GM12878 (cell line): Measurements from ENCODE around the gene CARD19. TPM values are rescaled to one million over a fixed set of nuclear protein-coding genes. Genes with fewer than 3 reads are reported as not detected.

Experiments
- ATAC-seq: fragments of 200-7000 bp; cut with Tn5 transposase; 3 replicates; pipeline ENCODE4 v1.9.1; 2020; ENCODE audit warnings: mild to moderate bottlenecking, moderate library complexity
- BruUV-seq: library from RNA; stranded (reverse); fragments of 400-500 nt; replicated peaks from 2 replicates; lab custom pipeline; 2021; lab: Mats Ljungman, UMichigan
- CTCF ChIA-PET: fragments of 300-600 bp; sonication (Branson Sonifier 250); formaldehyde crosslinking; extraction: SDS; loops from one replicate; lab custom pipeline; 2021; ENCODE audit warnings: inconsistent platforms; lab: Yijun Ruan, JAX
- POLR2A ChIA-PET: fragments of 350-600 bp; formaldehyde crosslinking; extraction: SDS; loops from one replicate; lab custom pipeline; 2021; ENCODE audit warnings: inconsistent platforms; lab: Charles Lee
- RAD21 ChIA-PET: fragments of 300-600 bp; sonication (Branson Sonifier 250); formaldehyde crosslinking; loops from one replicate; lab custom pipeline; 2023; ENCODE audit warnings: antibody characterized with exemption; ENCODE audit not compliant: unreplicated experiment; lab: Charles Lee
- SMC1A ChIA-PET: fragments of 300-600 bp; sonication (Branson Sonifier 250); formaldehyde crosslinking; loops from one replicate; lab custom pipeline; 2023; ENCODE audit not compliant: unreplicated experiment, uncharacterized antibody; lab: Charles Lee
- DNase-seq: peaks from one replicate; pipeline ENCODE4 v3.0.0-alpha.2; 2011; ENCODE audit warnings: low read depth, low spot score
- FAIRE-seq: peaks from 3 replicates; lab custom pipeline; 2011; peaks lifted over from hg19 to GRCh38; lab: Jason Lieb, UNC
- H2AFZ ChIP-seq: 2 replicates; pipeline ENCODE4 v1.6.0; 2011; ENCODE audit warnings: low read depth, low read length, control low read depth; ENCODE audit not compliant: control insufficient read depth
- H3K27ac ChIP-seq: 2 replicates; pipeline ENCODE4 v1.5.1; 2011; ENCODE audit warnings: control low read depth; ENCODE audit not compliant: control insufficient read depth, insufficient read depth
- H3K27me3 ChIP-seq, 2 experiments: replicated peaks in 1 of 2; 2 replicates each; pipeline versions ENCODE4 v1.6.0 to v1.6.1; 2011; ENCODE audit warnings: low read length in 1 of 2; ENCODE audit not compliant: control insufficient read depth in 2 of 2, insufficient read depth in 2 of 2
- H3K36me3 ChIP-seq, 2 experiments: 2 replicates each; pipeline ENCODE4 v1.5.1; 2011; ENCODE audit warnings: low read length in 1 of 2; ENCODE audit not compliant: control insufficient read depth in 2 of 2, insufficient read depth in 2 of 2
- H3K4me1 ChIP-seq: 2 replicates; pipeline ENCODE4 v1.6.1; 2011; ENCODE audit warnings: mild to moderate bottlenecking, low read length, moderate library complexity, mixed read lengths; ENCODE audit not compliant: control insufficient read depth, insufficient read depth
- H3K4me2 ChIP-seq: 2 replicates; pipeline ENCODE4 v1.6.0; 2011; ENCODE audit warnings: control low read depth; ENCODE audit not compliant: control insufficient read depth, insufficient read depth
- H3K4me3 ChIP-seq: fragments of 200-600 bp; sonication (generic); 2 replicates; pipeline ENCODE4 v1.5.1; 2016
- H3K79me2 ChIP-seq: 2 replicates; pipeline ENCODE4 v1.6.0; 2011; ENCODE audit warnings: low read length; ENCODE audit not compliant: control insufficient read depth, insufficient read depth
- H3K9ac ChIP-seq: 2 replicates; pipeline ENCODE4 v1.8.0; 2011; ENCODE audit warnings: low read length, control low read depth, mixed read lengths; ENCODE audit not compliant: control insufficient read depth, insufficient read depth
- H3K9me3 ChIP-seq: replicated peaks from 3 replicates; pipeline ENCODE4 v1.5.1; 2011; ENCODE audit warnings: mild to moderate bottlenecking, low read length; ENCODE audit not compliant: control insufficient read depth, insufficient read depth
- H4K20me1 ChIP-seq: 2 replicates; pipeline ENCODE4 v1.6.0; 2011; ENCODE audit not compliant: control insufficient read depth, insufficient read depth
- BCL3 ChIP-seq: IDR thresholded peaks from 2 replicates; pipeline ENCODE4 v1.6.1; 2011; ENCODE audit warnings: borderline replicate concordance, low read depth, mild to moderate bottlenecking, moderate library complexity, low read length; ENCODE audit not compliant: insufficient read depth, poor library complexity, severe bottlenecking
- BHLHE40 ChIP-seq, 2 experiments: fragments of 450-650 bp in 1 of 2; IDR thresholded peaks; 2 replicates each; pipeline ENCODE4 v1.6.1; 2011 to 2017; ENCODE audit warnings: low read depth in 2 of 2, borderline replicate concordance in 1 of 2, improper control_type of control experiment in 1 of 2, low read length in 1 of 2, mild to moderate bottlenecking in 1 of 2
- HCFC1 ChIP-seq: fragments of 150-350 bp; IDR thresholded peaks from 2 replicates; pipeline ENCODE4 v1.6.1; 2014; ENCODE audit warnings: low read length
- IRF3 ChIP-seq: fragments of 450-650 bp; IDR thresholded peaks from 2 replicates; pipeline ENCODE4 v1.6.1; 2014; ENCODE audit warnings: mild to moderate bottlenecking
- IRF4 ChIP-seq: IDR thresholded peaks from 2 replicates; pipeline ENCODE4 v1.6.1; 2011; ENCODE audit warnings: low read depth, low read length
- MEF2B ChIP-seq: fragments of 450-650 bp; IDR thresholded peaks from 2 replicates; pipeline ENCODE4 v1.6.1; 2018; ENCODE audit warnings: mild to moderate bottlenecking, moderate library complexity; ENCODE audit not compliant: partially characterized antibody, poor library complexity, severe bottlenecking
- MYB ChIP-seq: fragments of 150-350 bp; IDR thresholded peaks from 2 replicates; pipeline ENCODE4 v1.6.1; 2014; ENCODE audit warnings: mild to moderate bottlenecking, low read depth, low read length, borderline replicate concordance
- PAX5 ChIP-seq: IDR thresholded peaks from 2 replicates; pipeline ENCODE4 v1.6.1; 2011; ENCODE audit warnings: low read depth, low read length, borderline replicate concordance
- RAD21 ChIP-seq: IDR thresholded peaks from 2 replicates; pipeline ENCODE4 v1.6.1; 2011; ENCODE audit warnings: mild to moderate bottlenecking, low read depth, low read length, moderate library complexity; ENCODE audit not compliant: insufficient read depth
- RBBP5 ChIP-seq: fragments of 200-600 bp; sonication (generic); conservative IDR thresholded peaks from 2 replicates; pipeline ENCODE4 v1.6.1; 2016
- RUNX3 ChIP-seq: IDR thresholded peaks from 2 replicates; pipeline ENCODE4 v1.6.1; 2012; ENCODE audit warnings: low read length, inconsistent platforms
- SMAD1 ChIP-seq: fragments of 450-650 bp; IDR thresholded peaks from 2 replicates; pipeline ENCODE4 v1.6.1; 2018; ENCODE audit warnings: mild to moderate bottlenecking, low read depth; ENCODE audit not compliant: partially characterized antibody
- STAT1 ChIP-seq: fragments of 450-650 bp; conservative IDR thresholded peaks from 2 replicates; pipeline ENCODE4 v1.6.1; 2014; ENCODE audit warnings: antibody characterized with exemption, mild to moderate bottlenecking
- SUZ12 ChIP-seq: fragments of 200-600 bp; sonication (generic); IDR thresholded peaks from one replicate; pipeline ENCODE4 v1.6.1; 2018; ENCODE audit warnings: antibody characterized with exemption, mild to moderate bottlenecking; ENCODE audit not compliant: unreplicated experiment
- TARDBP ChIP-seq: IDR thresholded peaks from 2 replicates; pipeline ENCODE4 v1.6.1; 2016; ENCODE audit warnings: borderline replicate concordance
- ZBTB33 ChIP-seq: fragments of 450-650 bp; IDR thresholded peaks from 2 replicates; pipeline ENCODE4 v1.6.1; 2017; ENCODE audit warnings: mild to moderate bottlenecking
- ZNF217 ChIP-seq: fragments of 450-650 bp; IDR thresholded peaks from 2 replicates; pipeline ENCODE4 v1.6.1; 2017; ENCODE audit warnings: antibody characterized with exemption, mild to moderate bottlenecking
- WGBS: methylation state at CpG from one replicate; pipeline ENCODE4 v1.1.6; 2016; ENCODE audit warnings: low lambda C conversion rate; ENCODE audit not compliant: insufficient replicate concordance, insufficient coverage; ENCODE audit errors: missing lambda C conversion rate; 5-methylcytosine and 5-hydroxymethylcytosine counted together
- in situ Hi-C: fragments of 300-500 bp; cut with MboI; formaldehyde crosslinking; loops from 9 replicates; pipeline ENCODE4 v1.14.3; 2018; ENCODE audit warnings: mixed read lengths
- intact Hi-C: fragments of 100-400 bp; cut with micrococcal nuclease; formaldehyde crosslinking; loops from one replicate; pipeline ENCODE4 v1.14.2; 2022; ENCODE audit not compliant: unreplicated experiment
- polyA plus RNA-seq, 11 experiments: library from polyadenylated mRNA; depleted of rRNA in 4 of 11; unstranded in 6 of 11; stranded (reverse) in 5 of 11; fragments of >200 nt; fragmentation: Nextera tagmentation in 4 of 11; fragmentation: Illumina TruSeq in 1 of 11; extraction: Ambion mirVana in 4 of 11; extraction: Trizol in 1 of 11; gene quantifications; 1 replicate in 1 of 11; 2 replicates in 10 of 11; pipeline versions ENCODE4 v1.2.1 to v1.2.3, GENCODE V29; 2011 to 2016; ENCODE audit warnings: inconsistent platforms in 2 of 11, missing spikeins in 2 of 11, low read depth in 1 of 11
- total RNA-seq, 4 experiments: library from RNA; depleted of rRNA in 3 of 4; stranded (reverse); fragments of >200 nt in 3 of 4; fragmentation: Illumina TruSeq in 1 of 4; extraction: Trizol in 1 of 4; gene quantifications; 2 replicates each; pipeline versions ENCODE4 v1.2.1 to v1.2.3, GENCODE V29; 2013 to 2021

The CARD19 gene
- total and polyA plus RNA-seq, 10 of the 15 experiments (the other 5 are each of a cell fraction or from before 2014, with no cell fraction given), result 0.61 to 41.6 (median 19.9) TPM

GRCh38 chr9:93089024-93089423 is 7.0 kb upstream of the CARD19 start:
- H3K4me3 ChIP-seq, result no peak overlapping the region
- no TSS peak for BruUV-seq
- no peaks in the 10 kb centered on the region for H3K79me2 ChIP-seq
- no peak for DNase-seq
- SMC1A ChIA-PET, result no interaction called here
- H3K36me3 ChIP-seq, result peaks cover 7 to 15% of the 10 kb centered on the region in 2 experiments
- RAD21 ChIA-PET, result no interaction called here
- CTCF ChIA-PET, result interaction anchor here (1.0 to 1.5 kb wide), 2 partner anchors 20 to 85 kb away, joined by 4 to 6 read pairs; no protein-coding TSS in a partner anchor
- H3K27ac ChIP-seq, result no peak overlapping the region
- H3K4me2 ChIP-seq, result no peak overlapping the region
- intact Hi-C loops, result no loop called here
- POLR2A ChIA-PET, result no interaction called here
- TF ChIP-seq IRF4, result no peak
- no peak for TF ChIP-seq SMAD1
- no peak for TF ChIP-seq IRF3
- TF ChIP-seq TARDBP, result no peak
- TF ChIP-seq PAX5, result no peak
- TF ChIP-seq MEF2B, result no peak
- no peak for TF ChIP-seq MYB
- TF ChIP-seq SUZ12, result no peak
- TF ChIP-seq BCL3, result no peak
- no peak for TF ChIP-seq BHLHE40 (IDR thresholded peaks at IDR 0.05; ENCODE audit: borderline replicate concordance in 1 of 2, low read depth in 2 of 2, low read length in 1 of 2)
- no peak for TF ChIP-seq STAT1
- TF ChIP-seq ZNF217, result no peak
- TF ChIP-seq HCFC1, result no peak
- TF ChIP-seq RAD21, result no peak
- TF ChIP-seq RUNX3, result no peak
- no peak for TF ChIP-seq ZBTB33
- TF ChIP-seq RBBP5, result no peak
- H2AFZ ChIP-seq, result no peak overlapping the region
- WGBS, result 87% methylated on average over 5 of the region's 5 CpGs
- FAIRE-seq, result no peak
- H3K4me1 ChIP-seq, result peaks cover 36% of the 10 kb centered on the region
- no peaks in the 10 kb centered on the region for H3K27me3 ChIP-seq
- no peaks in the 10 kb centered on the region for H4K20me1 ChIP-seq
- peaks cover 10% of the 10 kb centered on the region for H3K9me3 ChIP-seq
- in situ Hi-C loops, result no loop called here
- no peak overlapping the region for H3K9ac ChIP-seq
- no peak for ATAC-seq
